K562 (cell line): ENCODE data around the gene PACS2. TPM values are rescaled to one million over a fixed set of nuclear protein-coding genes. Genes with fewer than 3 reads are reported as not detected.
"Not testable (repeated sequence)": the region's sequence is repeated elsewhere in the genome, so short reads cannot be mapped to it uniquely, and the experiment has no call there.

Experiments used
- ATAC-seq: fragments of 200-7000 bp; cut with Tn5 transposase; 3 replicates; pipeline ENCODE4 v1.9.1; 2020; ENCODE audit warnings: moderate library complexity
- BruUV-seq: library from RNA; stranded (reverse); fragments of 400-500 nt; replicated peaks from 2 replicates; lab custom pipeline; 2021; lab: Mats Ljungman, UMichigan
- CTCF ChIA-PET: fragments of 300-600 bp; formaldehyde crosslinking; extraction: SDS; loops from one replicate; lab custom pipeline; 2021; ENCODE audit warnings: low intra/inter-chr PET ratio; lab: Yijun Ruan, JAX
- POLR2A ChIA-PET: fragments of 300-600, 350-650 bp; sonication (Branson Sonifier 250); formaldehyde crosslinking; extraction: SDS; loops from one replicate; lab custom pipeline; 2021; ENCODE audit warnings: antibody characterized with exemption, inconsistent platforms; lab: Yijun Ruan, JAX
- DNase-seq, 4 experiments: peaks; one replicate each; pipeline versions ENCODE4 v3.0.0 to v3.0.0-alpha.2; 2011 to 2018; ENCODE audit warnings: low spot score in 3 of 4, mixed read lengths in 3 of 4; ENCODE audit errors: extremely low read depth in 1 of 4
- FAIRE-seq: peaks from 2 replicates; lab custom pipeline; 2011; peaks lifted over from hg19 to GRCh38; lab: Jason Lieb, UNC
- H2AFZ ChIP-seq: 2 replicates; pipeline ENCODE4 v1.6.0; 2011; ENCODE audit warnings: low read depth, low read length, control low read depth, inconsistent platforms
- H3K27ac ChIP-seq: fragments of 200-600 bp; 3 replicates; pipeline ENCODE4 v1.8.0; 2011; ENCODE audit warnings: low read depth, mild to moderate bottlenecking, control low read depth, inconsistent platforms, low read length, moderate library complexity, mixed read lengths; ENCODE audit errors: extremely low read depth
- H3K27me3 ChIP-seq, 2 experiments: fragments of 300-600 bp in 1 of 2; 2 replicates in 1 of 2; 3 replicates in 1 of 2; pipeline versions ENCODE4 v1.6.0 to v1.8.0; 2011; ENCODE audit warnings: inconsistent platforms in 2 of 2, low read length in 2 of 2, mild to moderate bottlenecking in 1 of 2, mixed read lengths in 1 of 2, moderate library complexity in 1 of 2; ENCODE audit not compliant: control insufficient read depth in 2 of 2, insufficient read depth in 2 of 2
- H3K36me3 ChIP-seq: fragments of 300-600 bp; 3 replicates; pipeline ENCODE4 v1.8.0; 2011; ENCODE audit warnings: mild to moderate bottlenecking, low read length, inconsistent platforms; ENCODE audit not compliant: control insufficient read depth, insufficient read depth
- H3K4me1 ChIP-seq, 2 experiments: fragments of 200-600 bp in 1 of 2; replicated peaks in 1 of 2; 2 replicates in 1 of 2; 3 replicates in 1 of 2; pipeline versions ENCODE4 v1.5.1 to v1.8.0; 2011; ENCODE audit warnings: inconsistent platforms in 2 of 2, low read length in 2 of 2, mild to moderate bottlenecking in 1 of 2, mixed read lengths in 1 of 2, moderate library complexity in 1 of 2; ENCODE audit not compliant: control insufficient read depth in 2 of 2, insufficient read depth in 2 of 2
- H3K4me2 ChIP-seq: 2 replicates; pipeline ENCODE4 v1.6.1; 2011; ENCODE audit warnings: low read length, control low read depth, inconsistent platforms, mixed read lengths; ENCODE audit not compliant: insufficient read depth
- H3K4me3 ChIP-seq: fragments of 200-600 bp; sonication (generic), shearing (Covaris generic); 2 replicates; pipeline ENCODE4 v1.5.1; 2016; ENCODE audit warnings: control low read depth, inconsistent platforms
- H3K79me2 ChIP-seq: fragments of 200-600 bp; 3 replicates; pipeline ENCODE4 v1.8.0; 2011; ENCODE audit warnings: low read length, inconsistent platforms; ENCODE audit not compliant: control insufficient read depth, insufficient read depth
- H3K9ac ChIP-seq, 2 experiments: 2 replicates each; pipeline versions ENCODE4 v1.6.0 to v1.6.1; 2011; ENCODE audit warnings: low read depth in 2 of 2, low read length in 2 of 2, control low read depth in 1 of 2, inconsistent platforms in 1 of 2, mild to moderate bottlenecking in 1 of 2, mixed read lengths in 1 of 2; ENCODE audit not compliant: insufficient read depth in 1 of 2
- H3K9me1 ChIP-seq: one replicate; pipeline ENCODE4 v1.6.0; 2011; ENCODE audit warnings: inconsistent platforms, mild to moderate bottlenecking, low read length, moderate library complexity; ENCODE audit not compliant: control insufficient read depth, insufficient read depth
- H3K9me3 ChIP-seq: replicated peaks from 2 replicates; pipeline ENCODE4 v1.5.1; 2011; ENCODE audit warnings: low read depth, low read length, inconsistent platforms; ENCODE audit not compliant: control insufficient read depth, insufficient read depth
- H4K20me1 ChIP-seq: replicated peaks from 2 replicates; pipeline ENCODE4 v1.6.1; 2011; ENCODE audit warnings: low read length, inconsistent platforms, mixed read lengths; ENCODE audit not compliant: control insufficient read depth, insufficient read depth
- CEBPZ ChIP-seq: fragments of 150-350 bp; IDR thresholded peaks from 2 replicates; pipeline ENCODE4 v1.6.1; 2014; ENCODE audit warnings: low read depth, mild to moderate bottlenecking, low read length, borderline replicate concordance
- E2F5 ChIP-seq: sonication (generic); formaldehyde crosslinking; IDR thresholded peaks from 2 replicates; pipeline ENCODE4 v1.8.0; 2022; ENCODE audit warnings: mild to moderate bottlenecking, missing genetic modification reagents
- MAFG ChIP-seq: fragments of 450-650 bp; conservative IDR thresholded peaks from 2 replicates; pipeline ENCODE4 v1.6.1; 2016; ENCODE audit warnings: missing genetic modification characterization, missing compliant biosample characterization
- NFATC3 ChIP-seq: fragments of 450-650 bp; IDR thresholded peaks from 2 replicates; pipeline ENCODE4 v1.6.1; 2017; ENCODE audit warnings: mild to moderate bottlenecking
- ZNF232 ChIP-seq: sonication (generic); formaldehyde crosslinking; IDR thresholded peaks from 2 replicates; pipeline ENCODE4 v1.8.0; 2022; ENCODE audit warnings: mild to moderate bottlenecking, missing genetic modification reagents
- ZNF699 ChIP-seq: fragments of 250-450 bp; sonication (Bioruptor Pico); IDR thresholded peaks from 2 replicates; pipeline ENCODE4 v1.8.0; 2021; ENCODE audit warnings: mild to moderate bottlenecking, moderate library complexity; ENCODE audit not compliant: insufficient replicate concordance
- WGBS: fragments of 100-300 bp; shearing (Covaris generic); methylation state at CpG from one replicate; pipeline ENCODE4 v1.1.6; 2016; ENCODE audit warnings: low coverage, mixed read lengths; ENCODE audit not compliant: insufficient coverage; ENCODE audit errors: missing lambda C conversion rate; 5-methylcytosine and 5-hydroxymethylcytosine counted together
- in situ Hi-C: fragments of 300-500 bp; cut with MboI; formaldehyde crosslinking; loops from 4 replicates; pipeline ENCODE4 v1.15.0; 2018; ENCODE audit warnings: inconsistent platforms, mixed read lengths
- intact Hi-C: fragments of 100-400 bp; cut with micrococcal nuclease; formaldehyde crosslinking; loops from 2 replicates; pipeline ENCODE4 v1.14.2; 2022
- polyA plus RNA-seq, 8 experiments: library from polyadenylated mRNA; depleted of rRNA in 4 of 8; stranded (reverse) in 5 of 8; unstranded in 3 of 8; fragments of >200 nt; fragmentation: Nextera tagmentation in 2 of 8; fragmentation: Illumina TruSeq in 1 of 8; extraction: Ambion mirVana in 2 of 8; extraction: Trizol in 1 of 8; gene quantifications; 2 replicates each; pipeline versions ENCODE4 v1.2.1 to v1.2.3, GENCODE V29; 2011 to 2014; ENCODE audit warnings: inconsistent platforms in 1 of 8, missing spikeins in 1 of 8
- total RNA-seq, 7 experiments: library from RNA; depleted of rRNA in 6 of 7; stranded (reverse); fragments of >200 nt in 6 of 7; fragmentation: Illumina TruSeq in 2 of 7; extraction: Trizol in 2 of 7; gene quantifications; 2 replicates each; pipeline versions ENCODE4 v1.2.1 to v1.2.3, GENCODE V29; 2011 to 2021; ENCODE audit warnings: low replicate concordance in 1 of 7
- TF ChIP-seq, protein P1 (sequence below): fragments of 250-450 bp; sonication (Bioruptor Pico); IDR thresholded peaks from 2 replicates; pipeline ENCODE4 v1.4.0; 2020; ENCODE audit warnings: mild to moderate bottlenecking

The PACS2 gene
- total and polyA plus RNA-seq, 9 of the 15 experiments (the other 6 are each of a cell fraction or from before 2014, with no cell fraction given) = 0.11 to 20.8 (median 9.9) TPM

DNA sequence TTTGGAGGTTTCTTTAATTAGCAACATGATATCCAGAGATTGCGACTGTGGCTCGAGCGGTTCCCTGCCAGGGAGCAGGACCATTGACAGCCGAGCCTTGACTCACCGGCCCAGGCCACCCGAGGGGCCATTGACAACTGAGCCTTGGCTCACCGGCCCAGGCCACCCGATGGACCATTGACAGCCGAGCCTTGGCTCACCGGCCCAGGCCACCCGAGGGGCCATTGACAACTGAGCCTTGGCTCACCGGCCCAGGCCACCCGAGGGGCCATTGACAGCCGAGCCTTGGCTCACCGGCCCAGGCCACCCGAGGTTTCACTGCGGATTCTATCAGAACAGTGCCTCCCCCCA is 13.1 kb downstream of the PACS2 start:
- H3K9me1 ChIP-seq, POLR2A ChIA-PET, CTCF ChIA-PET, H3K79me2 ChIP-seq, H3K27ac ChIP-seq, H3K27me3 ChIP-seq, H3K4me3 ChIP-seq, H3K36me3 ChIP-seq, ATAC-seq, H3K4me2 ChIP-seq, FAIRE-seq, in situ Hi-C loops, intact Hi-C loops, H3K9me3 ChIP-seq, H3K9ac ChIP-seq, H2AFZ ChIP-seq, BruUV-seq, DNase-seq: not testable (repeated sequence)
- Histone ChIP-seq H4K20me1 (peaks cover 13% of the 10 kb centered on the region), H3K4me1 (peaks cover 4 to 76% of the 10 kb centered on the region in 2 experiments; a peak in 4 of 5 replicates)
- 80% methylated on average over 1 of the region's 17 CpGs for WGBS

- POLR2A ChIA-PET = interaction anchor here (0.6 kb wide), 1 partner anchor 15 kb away, joined by 4 read pairs; no protein-coding TSS in a partner anchor
- Histone ChIP-seq H3K79me2 (peaks cover 8% of the 10 kb centered on the region; the same call in 2 of the 3 replicates), H3K9me1 (peaks cover 2% of the 10 kb centered on the region), H3K9ac (0 out of 4 replicates have a peak overlapping the region, but pooled peaks of 1 of the 2 experiments have one; percentile 7), H2AFZ (no peak overlapping the region), H3K36me3 (no peaks in the 10 kb centered on the region), H3K4me1 (peaks cover 2 to 76% of the 10 kb centered on the region in 2 experiments; a peak in 4 of 5 replicates), H4K20me1 (peaks cover 13% of the 10 kb centered on the region), H3K4me2 (no peak overlapping the region), H3K27ac (no peak overlapping the region), H3K27me3 (no peaks in the 10 kb centered on the region), H3K9me3 (no peaks in the 10 kb centered on the region), H3K4me3 (no peak overlapping the region)
- TF ChIP-seq CEBPZ (no peak), E2F5 (CRISPR knock-in tag) (no peak), MAFG (no peak), ZNF232 (CRISPR knock-in tag) (no peak), NFATC3 (no peak), ZNF699 (no peak)
- TF ChIP-seq, protein P1, sequence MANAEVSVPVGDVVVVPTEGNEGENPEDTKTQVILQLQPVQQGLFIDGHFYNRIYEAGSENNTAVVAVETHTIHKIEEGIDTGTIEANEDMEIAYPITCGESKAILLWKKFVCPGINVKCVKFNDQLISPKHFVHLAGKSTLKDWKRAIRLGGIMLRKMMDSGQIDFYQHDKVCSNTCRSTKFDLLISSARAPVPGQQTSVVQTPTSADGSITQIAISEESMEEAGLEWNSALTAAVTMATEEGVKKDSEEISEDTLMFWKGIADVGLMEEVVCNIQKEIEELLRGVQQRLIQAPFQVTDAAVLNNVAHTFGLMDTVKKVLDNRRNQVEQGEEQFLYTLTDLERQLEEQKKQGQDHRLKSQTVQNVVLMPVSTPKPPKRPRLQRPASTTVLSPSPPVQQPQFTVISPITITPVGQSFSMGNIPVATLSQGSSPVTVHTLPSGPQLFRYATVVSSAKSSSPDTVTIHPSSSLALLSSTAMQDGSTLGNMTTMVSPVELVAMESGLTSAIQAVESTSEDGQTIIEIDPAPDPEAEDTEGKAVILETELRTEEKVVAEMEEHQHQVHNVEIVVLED (CRISPR knock-in tag) = no peak
- BruUV-seq = no TSS peak
- intact Hi-C loops = no loop called here
- in situ Hi-C loops = no loop called here
- DNase-seq (no peak), ATAC-seq (no peak), FAIRE-seq (no peak)
- WGBS = 57% methylated on average over 11 of the region's 12 CpGs
- CTCF ChIA-PET = no interaction called here
Measured at GRCh38 chr14:105328070-105328677, 13.6 kb downstream of the PACS2 start.
